Measurements from ENCODE around the gene DCUN1D1. TPM values are rescaled to one million over a fixed set of nuclear protein-coding genes. Genes with fewer than 3 reads are reported as not detected.

DCUN1D1 gene
- total RNA-seq, 2 experiments from 2014 or later = 40.0 to 52.9 TPM

Other genes with a start within 250 kb of the DCUN1D1 start
- 10 to 100 TPM; 64.6 to 86.7 TPM for gene ATP11B, start 187.0 kb downstream of the DCUN1D1 start, total RNA-seq
- 10 to 100 TPM; 22.0 to 31.1 TPM for gene MCCC1, start 119.0 kb upstream of the DCUN1D1 start, total RNA-seq
- 10 to 100 TPM; 10.3 to 17.2 TPM for gene LAMP3, start 182.2 kb upstream of the DCUN1D1 start, total RNA-seq